Esophagus muscularis mucosa (tissue), 4 donors: ENCODE results near the gene CYP26B1.

Source experiments
- EP300 ChIP-seq: sonication (generic); formaldehyde crosslinking; IDR thresholded peaks from one replicate; pipeline ENCODE4 v1.6.1; 2017; ENCODE audit warnings: antibody characterized with exemption
- POLR2A ChIP-seq: fragments of 450-650 bp; IDR thresholded peaks from one replicate; pipeline ENCODE4 v1.6.1; 2017; ENCODE audit warnings: antibody characterized with exemption, moderate library complexity, mild to moderate bottlenecking, low read depth
- POLR2AphosphoS5 ChIP-seq, 2 donors: sonication (generic); formaldehyde crosslinking; IDR thresholded peaks; one replicate each; pipeline ENCODE4 v1.6.1; 2017; ENCODE audit warnings: antibody characterized with exemption in 2 of 2
- TF ChIP-seq, protein P1 (sequence below), 3 experiments: fragments of 200-600 bp in 2 of 3; fragments of 450-650 bp in 1 of 3; sonication (generic) in 2 of 3; IDR thresholded peaks; one replicate each; pipeline ENCODE4 v1.5.1; 2017 to 2019; ENCODE audit warnings: antibody characterized with exemption in 3 of 3, mild to moderate bottlenecking in 2 of 3, moderate library complexity in 1 of 3

DNA sequence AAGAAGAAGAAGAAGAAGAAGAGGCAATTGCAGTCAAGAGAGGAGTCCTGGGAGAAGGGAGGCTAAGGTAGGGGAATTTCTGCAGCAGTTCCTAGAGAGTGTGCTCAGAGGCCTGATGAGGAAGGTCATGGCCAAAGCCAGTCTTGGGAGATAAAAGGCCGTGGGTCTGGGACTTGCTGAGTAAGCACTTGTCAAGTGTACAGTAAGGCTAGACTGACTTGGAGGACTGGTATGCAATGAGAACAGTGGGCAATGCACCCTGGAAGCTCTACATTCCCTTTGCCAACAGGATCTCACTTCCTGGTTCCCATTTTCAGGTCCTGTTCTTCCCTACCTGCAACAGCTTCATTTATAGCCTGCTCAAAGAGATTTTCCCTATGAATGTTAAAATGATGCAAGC is 28.6 kb upstream of the CYP26B1 start:
- TF ChIP-seq POLR2AphosphoS5 (IDR thresholded peaks at IDR 0.05) (no peak), POLR2A (no peak), EP300 (no peak)
- TF ChIP-seq, protein P1, sequence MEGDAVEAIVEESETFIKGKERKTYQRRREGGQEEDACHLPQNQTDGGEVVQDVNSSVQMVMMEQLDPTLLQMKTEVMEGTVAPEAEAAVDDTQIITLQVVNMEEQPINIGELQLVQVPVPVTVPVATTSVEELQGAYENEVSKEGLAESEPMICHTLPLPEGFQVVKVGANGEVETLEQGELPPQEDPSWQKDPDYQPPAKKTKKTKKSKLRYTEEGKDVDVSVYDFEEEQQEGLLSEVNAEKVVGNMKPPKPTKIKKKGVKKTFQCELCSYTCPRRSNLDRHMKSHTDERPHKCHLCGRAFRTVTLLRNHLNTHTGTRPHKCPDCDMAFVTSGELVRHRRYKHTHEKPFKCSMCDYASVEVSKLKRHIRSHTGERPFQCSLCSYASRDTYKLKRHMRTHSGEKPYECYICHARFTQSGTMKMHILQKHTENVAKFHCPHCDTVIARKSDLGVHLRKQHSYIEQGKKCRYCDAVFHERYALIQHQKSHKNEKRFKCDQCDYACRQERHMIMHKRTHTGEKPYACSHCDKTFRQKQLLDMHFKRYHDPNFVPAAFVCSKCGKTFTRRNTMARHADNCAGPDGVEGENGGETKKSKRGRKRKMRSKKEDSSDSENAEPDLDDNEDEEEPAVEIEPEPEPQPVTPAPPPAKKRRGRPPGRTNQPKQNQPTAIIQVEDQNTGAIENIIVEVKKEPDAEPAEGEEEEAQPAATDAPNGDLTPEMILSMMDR (IDR thresholded peaks at IDR 0.05) = no peak
